Colonic mucosa (tissue), 4 donors: ENCODE results near the gene EIF4ENIF1. TPM values are rescaled to one million over a fixed set of nuclear protein-coding genes. Genes with fewer than 3 reads are reported as not detected.
"Not testable (repeated sequence)": the region's sequence is repeated elsewhere in the genome, so short reads cannot be mapped to it uniquely, and the experiment has no call there.

ENCODE experiments used
- DNase-seq: peaks from one replicate; pipeline ENCODE4 v3.0.0-alpha.2; 2020
- H3K27ac ChIP-seq: fragments of 200-600 bp; one replicate; pipeline ENCODE4 v1.8.0; 2021
- H3K27me3 ChIP-seq: fragments of 200-600 bp; one replicate; pipeline ENCODE4 v1.8.0; 2021
- H3K36me3 ChIP-seq: fragments of 200-600 bp; one replicate; pipeline ENCODE4 v1.8.0; 2021
- H3K4me1 ChIP-seq: fragments of 200-600 bp; one replicate; pipeline ENCODE4 v1.8.0; 2021; ENCODE audit warnings: mild to moderate bottlenecking
- H3K4me3 ChIP-seq: fragments of 200-600 bp; one replicate; pipeline ENCODE4 v1.8.0; 2021
- H3K9ac ChIP-seq, 2 donors: one replicate each; pipeline ENCODE4 v1.7.0; 2013; ENCODE audit warnings: control low read depth in 2 of 2, low read depth in 2 of 2, low read length in 2 of 2
- H3K9me3 ChIP-seq: fragments of 200-600 bp; one replicate; pipeline ENCODE4 v1.8.0; 2021
- CTCF ChIP-seq: fragments of 200-600 bp; IDR thresholded peaks from one replicate; pipeline ENCODE4 v1.8.0; 2022; ENCODE audit warnings: antibody characterized with exemption, mild to moderate bottlenecking
- intact Hi-C: fragments of 100-400 bp; cut with DNase I; formaldehyde crosslinking; loops from one replicate; pipeline ENCODE4 v1.14.1; 2022
- total RNA-seq, 2 donors: library from RNA; stranded (reverse); fragmentation: NEBNext Ultra II Directional in 1 of 2; extraction: Animal tissue kit (Norgen Biotek cat#: 25700) in 1 of 2; gene quantifications; one replicate each; pipeline ENCODE4 v1.2.1, GENCODE V29; 2021
- donor health status: healthy.
- donor health status: DM: no; HTN: no; CAD: no.
- donor health status: DM: no; HTN: no; CAD: no.

The EIF4ENIF1 gene
- total RNA-seq, 2 donors from 2014 or later = 25.2 to 25.4 TPM

DNA sequence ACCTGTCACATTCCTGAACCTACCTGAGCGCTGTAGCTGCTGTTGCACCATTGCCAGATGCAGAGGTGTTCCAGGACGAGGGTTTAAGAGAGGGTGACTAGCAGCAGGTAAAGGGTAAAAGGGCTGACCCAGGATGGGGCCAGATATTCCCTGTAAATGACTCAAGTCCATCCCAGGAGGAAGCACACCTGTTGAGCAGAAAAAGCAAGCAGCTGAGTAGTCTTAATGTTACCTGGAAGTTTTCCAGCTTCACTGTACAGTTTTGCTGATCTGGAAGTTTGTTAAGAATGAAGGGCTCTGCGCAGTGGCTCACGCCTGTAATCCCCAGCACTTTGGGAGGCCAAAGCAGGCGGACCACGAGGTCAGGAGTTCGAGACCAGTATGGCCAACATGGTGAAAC is 49.0 kb downstream of the EIF4ENIF1 start:
- no peaks in the 10 kb centered on the region for H3K4me1 ChIP-seq
- intact Hi-C loops = no loop called here
- H3K9ac ChIP-seq = no peak overlapping the region
- no peaks in the 10 kb centered on the region for H3K27me3 ChIP-seq
- H3K27ac ChIP-seq = no peak overlapping the region
- H3K9me3 ChIP-seq = no peaks in the 10 kb centered on the region
- no peak for DNase-seq
- H3K4me3 ChIP-seq = no peak overlapping the region
- no peak for TF ChIP-seq CTCF
- peaks cover 11% of the 10 kb centered on the region for H3K36me3 ChIP-seq

DNA sequence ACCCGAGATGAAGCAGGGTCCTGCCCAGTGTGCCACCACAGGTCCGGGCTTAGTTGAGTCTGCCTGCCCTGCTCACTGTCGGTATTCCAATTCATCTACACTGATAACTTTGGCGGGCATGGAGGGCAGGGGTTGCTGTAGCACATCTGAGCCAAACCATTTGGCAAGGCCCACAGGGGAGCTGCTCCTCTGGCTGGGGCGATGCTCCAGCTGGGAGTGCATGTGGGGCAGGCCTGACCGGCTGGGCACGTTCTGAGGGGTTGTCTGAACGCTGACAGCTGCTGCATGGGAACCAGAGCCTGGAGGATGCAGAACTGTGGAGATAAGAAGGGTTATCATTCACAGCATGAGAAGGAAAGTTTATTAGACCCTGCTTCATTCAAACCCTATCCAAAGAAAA is 49.8 kb downstream of the EIF4ENIF1 start:
- H3K36me3 ChIP-seq = peaks cover 18% of the 10 kb centered on the region
- H3K4me3 ChIP-seq = no peak overlapping the region
- H3K27ac ChIP-seq = no peak overlapping the region
- H3K9ac ChIP-seq = no peak overlapping the region
- H3K9me3 ChIP-seq = no peaks in the 10 kb centered on the region
- no peak for TF ChIP-seq CTCF
- no peak for DNase-seq
- intact Hi-C loops = no loop called here
- no peaks in the 10 kb centered on the region for H3K27me3 ChIP-seq
- H3K4me1 ChIP-seq = no peaks in the 10 kb centered on the region

GRCh38 chr22:31436132-31436531 is 53.5 kb downstream of the EIF4ENIF1 start:
- intact Hi-C loops = no loop called here
- Histone ChIP-seq H3K36me3 (peaks cover 18% of the 10 kb centered on the region), H3K27ac (no peak overlapping the region), H3K27me3 (no peaks in the 10 kb centered on the region), H3K9me3 (no peaks in the 10 kb centered on the region), H3K4me3 (no peak overlapping the region), H3K4me1 (no peaks in the 10 kb centered on the region), H3K9ac (no peak overlapping the region)
- no peak for TF ChIP-seq CTCF
- DNase-seq = no peak

DNA sequence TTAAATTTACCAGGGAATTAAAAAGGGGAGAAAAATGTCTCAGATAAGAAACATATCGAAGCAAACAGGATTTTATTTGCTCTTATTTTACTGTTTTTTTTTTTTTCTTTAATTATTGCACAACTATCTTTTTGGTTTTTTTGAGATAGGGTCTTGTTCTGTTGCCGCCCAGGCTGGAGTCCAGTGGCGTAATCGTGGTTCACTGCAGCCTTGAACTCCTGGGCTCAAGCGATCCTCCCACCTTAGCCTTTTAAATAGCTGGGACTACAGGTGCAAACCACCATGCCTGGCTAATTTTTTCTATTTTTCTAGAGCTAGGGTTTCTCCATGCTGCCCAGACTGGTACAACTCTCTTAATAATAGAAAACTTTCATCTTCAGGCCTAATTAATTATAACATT is 57.7 kb downstream of the EIF4ENIF1 start:
- no peaks in the 10 kb centered on the region for H3K4me1 ChIP-seq
- no peak for DNase-seq
- H3K36me3 ChIP-seq = peaks cover 19% of the 10 kb centered on the region
- no peak overlapping the region for H3K9ac ChIP-seq
- no peak for TF ChIP-seq CTCF
- intact Hi-C loops = no loop called here
- H3K4me3 ChIP-seq = no peak overlapping the region
- no peaks in the 10 kb centered on the region for H3K27me3 ChIP-seq
- H3K27ac ChIP-seq = no peak overlapping the region
- H3K9me3 ChIP-seq = no peaks in the 10 kb centered on the region

- Histone ChIP-seq H3K9ac (no peak overlapping the region), H3K4me1 (no peaks in the 10 kb centered on the region), H3K27ac (no peak overlapping the region), H3K36me3 (peaks cover 17% of the 10 kb centered on the region), H3K9me3 (no peaks in the 10 kb centered on the region), H3K27me3 (no peaks in the 10 kb centered on the region), H3K4me3 (no peak overlapping the region)
- intact Hi-C loops = no loop called here
- TF ChIP-seq CTCF = no peak
- DNase-seq = no peak
These were observed 64.2 kb downstream of the EIF4ENIF1 start for GRCh38 chr22:31425331-31426050.

DNA sequence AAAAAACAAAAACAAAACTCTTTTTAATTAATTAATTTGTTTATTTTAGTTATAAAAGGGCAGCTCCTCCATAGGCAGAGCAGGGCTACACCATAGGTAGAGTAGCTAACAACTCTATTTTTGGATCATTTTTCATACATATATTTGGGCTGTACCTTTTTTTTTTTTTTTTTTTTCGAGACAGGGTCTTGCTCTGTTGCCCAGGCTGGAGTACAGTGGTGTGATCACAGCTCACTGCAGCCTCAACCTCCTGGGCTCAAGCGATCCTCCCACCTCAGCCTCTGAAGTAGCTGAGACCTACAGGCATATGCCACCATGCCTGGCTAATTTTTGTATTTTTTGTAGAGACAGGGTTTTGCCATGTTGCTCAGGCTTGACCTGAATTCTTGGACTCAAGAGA is 87.3 kb downstream of the EIF4ENIF1 start:
- DNase-seq, H3K4me1 ChIP-seq, H3K27me3 ChIP-seq, intact Hi-C loops, H3K27ac ChIP-seq, H3K36me3 ChIP-seq, H3K9me3 ChIP-seq, H3K9ac ChIP-seq, H3K4me3 ChIP-seq: not testable (repeated sequence)
